GM18861 (cell line): Measurements from ENCODE around the gene ANO2.

Experiments used
- ATAC-seq: cut with Tn5 transposase; IDR thresholded peaks from one replicate; pipeline ENCODE4 v1.9.1; 2021; ENCODE audit not compliant: unreplicated experiment

Gene ANO2

GRCh38 chr12:5587711-5588121 is 357.3 kb downstream of the ANO2 start:
- no peak for ATAC-seq

GRCh38 chr12:5586201-5586600 is 358.9 kb downstream of the ANO2 start:
- ATAC-seq = no peak

- ATAC-seq = no peak
These were observed 359.9 kb downstream of the ANO2 start for GRCh38 chr12:5585178-5585577.

- no peak for ATAC-seq
These were observed 360.5 kb downstream of the ANO2 start for GRCh38 chr12:5584412-5585175.

- ATAC-seq = no peak
These were observed 362.5 kb downstream of the ANO2 start for GRCh38 chr12:5582541-5582940.

- no peak for ATAC-seq
These were observed 363.0 kb downstream of the ANO2 start for GRCh38 chr12:5582018-5582417.

- ATAC-seq = no peak
These were observed 363.4 kb downstream of the ANO2 start for GRCh38 chr12:5581616-5582015.

GRCh38 chr12:5581019-5581418 is 364.0 kb downstream of the ANO2 start:
- ATAC-seq = no peak

- ATAC-seq = no peak
These were observed 366.3 kb downstream of the ANO2 start for GRCh38 chr12:5578775-5579174.

- no peak for ATAC-seq
These were observed 367.3 kb downstream of the ANO2 start for GRCh38 chr12:5577741-5578140.

GRCh38 chr12:5577211-5577612 is 367.8 kb downstream of the ANO2 start:
- no peak for ATAC-seq

- ATAC-seq = no peak
These were observed 369.1 kb downstream of the ANO2 start for GRCh38 chr12:5575987-5576386.

- ATAC-seq = no peak
These were observed 369.8 kb downstream of the ANO2 start for GRCh38 chr12:5575232-5575631.

GRCh38 chr12:5573390-5573789 is 371.7 kb downstream of the ANO2 start:
- no peak for ATAC-seq

GRCh38 chr12:5571115-5571514 is 373.9 kb downstream of the ANO2 start:
- no peak for ATAC-seq

- no peak for ATAC-seq
These were observed 374.6 kb downstream of the ANO2 start for GRCh38 chr12:5570416-5570815.

GRCh38 chr12:5568325-5568981 is 376.6 kb downstream of the ANO2 start:
- no peak for ATAC-seq

GRCh38 chr12:5567016-5567725 is 377.9 kb downstream of the ANO2 start:
- ATAC-seq = no peak

- ATAC-seq = no peak
These were observed 379.0 kb downstream of the ANO2 start for GRCh38 chr12:5565933-5566599.

GRCh38 chr12:5562581-5562980 is 382.5 kb downstream of the ANO2 start:
- ATAC-seq = no peak

GRCh38 chr12:5561846-5562245 is 383.2 kb downstream of the ANO2 start:
- ATAC-seq = no peak
